NCI-H2171 (cell line): ENCODE results near the gene STX8.
"Not testable (repeated sequence)": the region's sequence is repeated elsewhere in the genome, so short reads cannot be mapped to it uniquely, and the experiment has no call there.

Source experiments
- DNase-seq: peaks from one replicate; lab custom pipeline; 2025; lab: John Stamatoyannopoulos, UW

The STX8 gene

GRCh38 chr17:9557161-9557755, 18.4 kb downstream of the STX8 start:
- DNase-seq, result no peak

GRCh38 chr17:9554715-9555114, 20.9 kb downstream of the STX8 start:
- not testable (repeated sequence) for DNase-seq

DNA sequence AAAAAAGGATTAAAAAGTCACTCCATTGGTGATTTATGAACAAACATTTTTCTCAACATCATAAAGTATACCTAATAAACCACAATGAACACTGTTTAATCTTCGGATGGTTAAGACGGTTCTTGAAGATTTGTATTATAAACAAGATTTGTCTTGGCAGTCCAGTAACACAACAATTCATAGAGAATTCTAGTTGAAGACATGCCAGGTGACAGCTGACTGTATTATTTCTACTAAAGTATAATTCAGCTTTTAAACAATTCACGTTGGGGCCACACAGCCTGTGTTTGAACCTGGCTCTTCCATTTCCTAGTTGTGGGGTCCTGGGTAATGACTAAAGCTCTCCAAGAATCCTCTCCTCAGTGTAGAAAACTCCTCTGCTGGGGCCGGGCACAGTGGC, 22.0 kb downstream of the STX8 start:
- no peak for DNase-seq

DNA sequence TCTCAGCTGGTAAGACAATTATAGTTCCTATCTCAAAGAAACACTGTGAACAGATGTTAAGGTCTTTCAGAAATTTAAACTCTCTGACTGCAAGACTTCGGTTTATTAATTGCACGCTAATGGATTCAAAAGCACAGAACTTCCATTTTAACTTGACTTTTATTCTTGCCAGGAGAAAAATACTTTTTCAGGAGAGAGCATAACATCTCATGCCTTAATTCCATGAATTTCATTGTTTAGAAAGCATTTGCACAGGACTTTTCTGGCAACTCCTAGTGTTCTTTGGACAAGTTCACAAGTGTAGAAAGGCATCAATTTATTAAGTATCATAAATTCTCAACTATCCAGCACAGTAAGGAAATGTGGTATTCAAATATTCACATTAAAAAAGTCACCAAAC, 22.4 kb downstream of the STX8 start:
- DNase-seq, result no peak

- no peak for DNase-seq
Observed at GRCh38 chr17:9549215-9549614, 26.4 kb downstream of the STX8 start.

DNA sequence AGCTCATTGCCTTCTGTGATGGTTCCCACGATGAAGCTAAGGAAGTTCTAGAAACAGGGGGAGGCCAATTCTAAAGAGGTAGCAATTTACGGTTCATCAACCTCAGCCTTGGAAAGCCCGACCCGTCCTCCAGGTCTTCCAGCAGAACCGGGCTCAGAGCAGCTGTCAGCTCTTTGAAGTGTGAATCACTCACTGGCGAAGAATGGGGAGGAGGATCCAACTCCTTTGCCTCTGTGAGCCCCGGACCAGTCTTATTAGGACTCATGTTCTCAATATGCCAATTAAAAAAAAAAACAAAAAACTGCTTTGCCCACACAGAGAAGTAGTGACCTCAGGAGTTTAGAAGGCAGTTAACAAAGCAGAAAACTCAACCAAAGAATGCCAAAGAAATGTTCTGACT, 31.4 kb downstream of the STX8 start:
- no peak for DNase-seq

DNA sequence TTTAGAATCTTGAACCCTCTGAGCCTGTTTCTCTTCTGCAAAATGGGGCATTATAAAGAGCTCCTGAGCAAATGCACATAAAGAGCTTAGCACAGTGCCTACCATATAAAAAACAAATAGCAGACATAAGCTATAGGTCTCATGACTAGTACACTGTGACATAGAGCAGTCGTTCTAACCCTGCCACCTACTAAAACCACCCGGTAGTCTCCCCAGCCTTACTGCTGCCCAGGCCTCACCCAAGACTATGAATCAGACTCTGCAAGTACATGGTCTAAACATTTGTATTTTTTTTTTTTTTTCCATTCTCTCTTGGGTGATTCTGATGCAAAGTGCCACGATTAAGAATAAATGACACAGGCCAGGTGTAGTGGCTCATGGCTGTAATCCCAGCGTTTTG, 33.9 kb downstream of the STX8 start:
- no peak for DNase-seq

GRCh38 chr17:9538626-9539025, 37.0 kb downstream of the STX8 start:
- no peak for DNase-seq

- no peak for DNase-seq
Observed at GRCh38 chr17:9537177-9537776, 38.3 kb downstream of the STX8 start.

DNA sequence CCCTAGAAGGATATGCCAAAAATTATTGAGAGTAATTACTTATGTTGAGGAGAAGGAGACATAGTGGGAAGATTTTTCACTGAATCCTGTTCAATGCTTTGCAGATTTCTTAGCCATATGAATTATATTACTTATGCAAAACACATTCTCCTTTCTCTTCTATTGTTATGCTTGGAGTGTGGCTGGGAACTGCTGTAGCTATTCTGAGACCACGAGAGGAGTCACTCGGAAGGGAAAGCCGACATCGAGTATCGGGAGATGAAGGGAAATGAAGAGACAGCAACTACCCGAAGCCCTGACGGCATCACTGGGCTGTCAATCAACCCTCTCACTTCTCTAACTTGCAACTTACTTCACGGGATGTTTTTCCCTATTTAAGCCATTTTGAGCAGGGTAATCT, 39.6 kb downstream of the STX8 start:
- DNase-seq, result no peak

DNA sequence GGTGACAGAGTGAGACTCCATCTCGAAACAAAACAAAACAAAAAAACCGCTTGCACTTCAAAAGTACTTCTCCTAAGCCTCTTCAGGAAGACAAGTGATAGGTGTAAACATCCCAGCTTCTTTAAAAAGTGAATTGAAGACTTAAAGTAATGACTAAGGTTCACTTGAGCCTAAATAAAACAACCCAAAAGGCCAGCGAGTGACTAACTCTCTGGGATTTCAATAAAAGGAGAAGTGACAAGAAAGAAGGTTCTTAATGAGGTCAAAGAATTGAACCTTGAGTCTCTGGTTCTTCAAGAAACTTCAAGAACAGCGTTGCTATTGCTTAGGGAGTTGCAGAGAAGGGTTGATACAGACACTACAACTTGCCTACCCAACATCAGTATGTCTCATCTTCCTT, 42.2 kb downstream of the STX8 start:
- DNase-seq, result no peak

DNA sequence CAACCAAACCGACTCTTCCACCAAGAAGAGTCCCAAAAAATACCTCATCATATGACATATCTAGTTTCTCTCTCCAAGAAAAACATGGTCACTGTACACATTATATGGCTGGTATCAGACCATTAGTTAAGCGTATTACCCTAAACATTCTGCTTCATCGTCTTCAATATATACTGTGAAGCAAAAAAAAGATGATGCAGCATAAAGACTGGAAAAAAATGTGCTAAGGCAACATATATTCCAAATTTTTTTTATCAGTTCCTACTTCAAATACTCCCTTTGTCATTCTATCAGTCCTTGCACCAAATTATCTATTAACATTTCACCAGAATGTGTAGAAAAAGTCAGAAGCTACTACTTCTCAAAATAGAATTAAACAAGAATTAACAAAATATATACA, 42.9 kb downstream of the STX8 start:
- DNase-seq, result no peak

DNA sequence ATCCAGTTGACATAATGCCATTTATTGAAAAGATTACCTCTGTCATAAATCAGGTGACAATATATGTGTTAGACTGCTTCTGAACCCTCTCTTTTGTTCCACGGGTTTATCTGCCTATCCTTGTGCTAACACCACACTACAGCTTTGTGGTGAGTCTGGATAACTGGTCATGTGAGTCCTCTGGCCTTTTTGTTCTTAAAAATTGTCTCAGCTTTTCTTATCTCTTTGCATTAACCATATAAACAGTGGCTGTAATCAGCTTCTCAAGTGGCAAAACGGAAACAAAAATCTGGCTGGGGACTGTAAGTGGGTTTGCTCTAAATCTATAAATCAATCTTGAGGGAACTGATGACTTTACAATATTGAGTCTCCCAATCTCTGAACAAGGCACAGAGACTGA, 44.6 kb downstream of the STX8 start:
- DNase-seq, result no peak

- DNase-seq, result no peak
Observed at GRCh38 chr17:9529033-9529700, 46.5 kb downstream of the STX8 start.

DNA sequence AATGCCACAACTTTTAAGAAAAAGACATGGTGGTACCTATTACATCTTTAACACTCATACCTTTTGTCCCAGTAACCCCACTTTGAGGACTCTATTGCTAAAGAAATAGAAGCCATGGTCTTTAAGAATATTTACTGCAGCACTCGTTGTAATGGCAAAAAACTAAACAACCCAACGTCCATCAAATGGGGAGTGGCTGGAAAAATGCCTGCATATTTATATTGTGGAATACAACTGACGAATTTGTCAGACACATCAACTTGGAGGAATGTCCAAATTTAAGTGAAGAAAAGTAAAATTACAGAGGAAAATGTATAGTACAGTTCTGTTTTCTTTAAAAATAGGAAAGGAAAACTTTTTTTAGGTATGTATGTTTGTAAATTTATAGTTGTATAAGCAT, 47.8 kb downstream of the STX8 start:
- DNase-seq, result no peak

DNA sequence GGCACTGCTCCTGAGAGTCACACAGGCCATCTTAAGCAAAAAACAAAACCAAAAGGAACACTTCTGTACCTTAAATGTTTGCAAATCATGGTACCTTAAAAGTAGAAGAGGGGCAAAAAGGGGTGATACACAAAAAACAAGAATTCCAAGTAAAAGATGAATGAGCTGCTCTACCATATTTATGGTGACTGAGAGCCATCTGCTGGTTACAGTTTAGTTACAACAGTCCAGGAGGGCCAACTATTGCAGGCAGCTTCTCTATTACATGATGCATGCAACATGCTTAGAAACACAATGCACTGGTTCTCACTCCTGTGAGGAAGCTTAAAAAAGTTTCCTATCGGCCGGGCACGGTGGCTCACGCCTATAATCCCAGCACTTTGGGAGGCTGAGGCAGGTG, 53.5 kb downstream of the STX8 start:
- DNase-seq, result no peak

DNA sequence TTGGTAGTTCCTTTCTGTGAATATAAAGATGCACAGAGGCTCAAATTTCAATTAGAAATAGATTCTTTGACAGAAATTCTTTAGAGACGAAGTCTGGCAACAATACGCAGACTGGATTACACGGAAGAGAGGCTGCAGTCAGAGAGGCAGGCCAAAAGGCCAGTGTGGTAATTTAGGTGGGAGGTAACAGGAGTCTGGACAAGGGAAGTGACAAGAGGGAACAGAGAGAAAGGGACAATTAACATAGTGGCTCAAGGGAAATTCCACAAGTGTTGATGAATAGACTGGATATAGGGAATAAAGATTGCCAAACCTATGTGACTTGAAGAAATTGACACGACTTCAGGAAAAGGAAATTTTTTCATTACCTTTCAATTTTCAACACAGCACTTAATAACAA, 54.6 kb downstream of the STX8 start:
- no peak for DNase-seq

DNA sequence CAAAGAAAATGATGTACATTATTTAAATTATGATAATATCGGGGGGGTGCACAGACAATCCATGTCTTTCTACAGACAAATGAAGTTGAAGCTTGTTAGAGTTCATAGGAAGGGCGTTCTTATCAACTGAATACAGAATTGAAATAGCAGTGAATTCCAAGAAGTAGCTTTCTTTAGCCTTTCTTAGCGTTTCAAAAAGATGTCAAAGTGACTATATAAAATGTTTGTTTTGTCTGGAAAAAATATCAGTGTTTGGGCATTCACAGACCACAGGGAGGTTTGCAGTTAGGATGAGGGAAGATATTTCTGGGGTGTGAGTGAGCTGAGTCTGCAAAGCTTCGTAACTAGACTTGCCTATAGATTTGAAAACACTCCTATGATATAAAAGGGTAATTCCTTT, 55.0 kb downstream of the STX8 start:
- DNase-seq, result no peak

- DNase-seq, result no peak
Observed at GRCh38 chr17:9519583-9520272, 55.9 kb downstream of the STX8 start.

GRCh38 chr17:9517396-9517795, 58.2 kb downstream of the STX8 start:
- no peak for DNase-seq

- DNase-seq, result no peak
Observed at GRCh38 chr17:9513266-9513665, 62.4 kb downstream of the STX8 start.

GRCh38 chr17:9512323-9513168, 63.1 kb downstream of the STX8 start:
- DNase-seq, result no peak
